Aorta (tissue), 5 donors: ENCODE data around the gene EPS15. TPM values are rescaled to one million over a fixed set of nuclear protein-coding genes. Genes with fewer than 3 reads are reported as not detected.
"Not testable (repeated sequence)": the region's sequence is repeated elsewhere in the genome, so short reads cannot be mapped to it uniquely, and the experiment has no call there.

Experiments
- ATAC-seq: fragments of 200-7000 bp; cut with Tn5 transposase; one replicate; pipeline ENCODE4 v1.9.1; 2022; ENCODE audit warnings: moderate library complexity; ENCODE audit not compliant: low FRiP score
- DNase-seq, 2 donors: peaks; one replicate each; pipeline ENCODE4 v3.0.0-alpha.2; 2020
- H3K27ac ChIP-seq, 2 donors: one replicate each; pipeline ENCODE4 v1.5.1; 2013; ENCODE audit warnings: low read length in 2 of 2, mild to moderate bottlenecking in 2 of 2, moderate library complexity in 2 of 2, control low read depth in 1 of 2, inconsistent platforms in 1 of 2, low read depth in 1 of 2
- H3K27me3 ChIP-seq, 2 donors: one replicate each; pipeline ENCODE4 v1.6.1; 2013; ENCODE audit warnings: control low read depth in 1 of 2, low read length in 1 of 2, mild to moderate bottlenecking in 1 of 2, moderate library complexity in 1 of 2; ENCODE audit not compliant: insufficient read depth in 2 of 2, control insufficient read depth in 1 of 2
- H3K36me3 ChIP-seq, 2 donors: one replicate each; pipeline ENCODE4 v1.6.1; 2013; ENCODE audit warnings: control low read depth in 1 of 2, low read length in 1 of 2, mild to moderate bottlenecking in 1 of 2; ENCODE audit not compliant: insufficient read depth in 2 of 2, control insufficient read depth in 1 of 2
- H3K4me1 ChIP-seq, 2 donors: one replicate each; pipeline ENCODE4 v1.6.1; 2013; ENCODE audit warnings: low read length in 2 of 2, control low read depth in 1 of 2, mild to moderate bottlenecking in 1 of 2, moderate library complexity in 1 of 2; ENCODE audit not compliant: insufficient read depth in 2 of 2, control insufficient read depth in 1 of 2
- H3K4me3 ChIP-seq, 2 donors: one replicate each; pipeline ENCODE4 v1.5.1; 2013; ENCODE audit warnings: low read length in 2 of 2, control low read depth in 1 of 2, mild to moderate bottlenecking in 1 of 2
- H3K9me3 ChIP-seq: one replicate; pipeline ENCODE4 v1.6.1; 2013; ENCODE audit warnings: mild to moderate bottlenecking, low read length; ENCODE audit not compliant: control insufficient read depth
- WGBS, 2 donors: extraction: QIAGEN DNeasy Blood & Tissue Kit; methylation state at CpG; one replicate each; pipeline ENCODE4 v1.1.7; 2013; 5-methylcytosine and 5-hydroxymethylcytosine counted together
- intact Hi-C, 2 donors: fragments of 100-400 bp; cut with DNase I; formaldehyde crosslinking; loops; one replicate each; pipeline versions ENCODE4 v1.14.2 to v1.15.0; 2022
- polyA plus RNA-seq, 2 donors: library from polyadenylated mRNA; stranded (reverse); fragments of 200-250 nt; gene quantifications; one replicate each; pipeline ENCODE4 v1.2.3, GENCODE V29; 2013
- total RNA-seq, 2 donors: library from RNA; stranded (reverse); fragmentation: NEBNext Ultra II Directional; extraction: Animal tissue kit (Norgen Biotek cat#: 25700); gene quantifications; one replicate each; pipeline ENCODE4 v1.2.1, GENCODE V29; 2021
- donor health status: healthy with polysubstance abuse.
- donor health status: Bipolar disorder and iron deficiency.
- donor health status: DM: no; HTN: no; CAD: no.
- donor health status: DM: no; HTN: no; CAD: no.
- donor health status: DM: yes; HTN: yes; CAD: no.

The EPS15 gene
- total and polyA plus RNA-seq, 4 donors: 24.8 to 121 (median 69.9) TPM

GRCh38 chr1:51415963-51416362 is 103.1 kb downstream of the EPS15 start:
- no peaks in the 10 kb centered on the region for H3K9me3 ChIP-seq
- peak overlapping the region in 1 of 2 donors; percentile 57 for H3K27ac ChIP-seq
- ATAC-seq (no peak), DNase-seq (no peak)
- intact Hi-C loops: no loop called here
- no peaks in the 10 kb centered on the region for H3K27me3 ChIP-seq
- peaks cover 3% of the 10 kb centered on the region in 2 donors for H3K4me1 ChIP-seq
- 61 to 69% methylated on average over 2 of the region's 2 CpGs for WGBS, 2 donors
- no peak overlapping the region for H3K4me3 ChIP-seq
- peaks cover 0 to 3% of the 10 kb centered on the region in 2 donors for H3K36me3 ChIP-seq

GRCh38 chr1:51414811-51415210 is 104.3 kb downstream of the EPS15 start:
- Histone ChIP-seq H3K4me1 (peaks cover 3% of the 10 kb centered on the region in 2 donors), H3K9me3 (no peaks in the 10 kb centered on the region), H3K36me3 (no peaks in the 10 kb centered on the region), H3K4me3 (no peak overlapping the region), H3K27ac (no peak overlapping the region), H3K27me3 (no peaks in the 10 kb centered on the region)
- intact Hi-C loops: no loop called here
- ATAC-seq (no peak), DNase-seq (no peak)

DNA sequence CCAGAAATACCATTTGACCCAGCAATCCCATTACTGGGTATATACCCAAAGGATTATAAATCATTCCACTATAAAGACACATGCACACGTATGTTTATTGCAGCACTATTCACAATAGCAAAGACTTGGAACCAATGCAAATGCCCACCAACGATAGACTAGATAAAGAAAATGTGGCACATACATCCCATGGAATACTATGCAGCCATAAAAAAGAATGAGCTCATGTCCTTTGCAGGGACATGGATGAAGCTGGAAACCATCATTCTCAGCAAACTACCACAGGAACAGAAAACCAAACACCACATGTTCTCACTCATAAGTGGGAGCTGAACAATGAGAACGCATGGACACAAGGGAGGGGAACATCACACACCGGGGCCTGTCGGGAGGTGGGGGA is 107.2 kb downstream of the EPS15 start:
- intact Hi-C loops, ATAC-seq, H3K9me3 ChIP-seq, H3K4me3 ChIP-seq, H3K4me1 ChIP-seq, DNase-seq, H3K36me3 ChIP-seq, H3K27ac ChIP-seq, H3K27me3 ChIP-seq: not testable (repeated sequence)
- 92 to 94% methylated on average over 5 of the region's 5 CpGs for WGBS, 2 donors

- Histone ChIP-seq H3K27me3 (no peaks in the 10 kb centered on the region), H3K9me3 (no peaks in the 10 kb centered on the region), H3K4me1 (peaks cover 0 to 3% of the 10 kb centered on the region in 2 donors), H3K36me3 (peaks cover under 1 to 2% of the 10 kb centered on the region in 2 donors), H3K4me3 (no peak overlapping the region), H3K27ac (no peak overlapping the region)
- intact Hi-C loops: no loop called here
- WGBS, 2 donors: 33 to 36% methylated on average over 5 of the region's 5 CpGs
- ATAC-seq (no peak), DNase-seq (no peak)
These were observed 108.3 kb downstream of the EPS15 start for GRCh38 chr1:51410568-51411460.

DNA sequence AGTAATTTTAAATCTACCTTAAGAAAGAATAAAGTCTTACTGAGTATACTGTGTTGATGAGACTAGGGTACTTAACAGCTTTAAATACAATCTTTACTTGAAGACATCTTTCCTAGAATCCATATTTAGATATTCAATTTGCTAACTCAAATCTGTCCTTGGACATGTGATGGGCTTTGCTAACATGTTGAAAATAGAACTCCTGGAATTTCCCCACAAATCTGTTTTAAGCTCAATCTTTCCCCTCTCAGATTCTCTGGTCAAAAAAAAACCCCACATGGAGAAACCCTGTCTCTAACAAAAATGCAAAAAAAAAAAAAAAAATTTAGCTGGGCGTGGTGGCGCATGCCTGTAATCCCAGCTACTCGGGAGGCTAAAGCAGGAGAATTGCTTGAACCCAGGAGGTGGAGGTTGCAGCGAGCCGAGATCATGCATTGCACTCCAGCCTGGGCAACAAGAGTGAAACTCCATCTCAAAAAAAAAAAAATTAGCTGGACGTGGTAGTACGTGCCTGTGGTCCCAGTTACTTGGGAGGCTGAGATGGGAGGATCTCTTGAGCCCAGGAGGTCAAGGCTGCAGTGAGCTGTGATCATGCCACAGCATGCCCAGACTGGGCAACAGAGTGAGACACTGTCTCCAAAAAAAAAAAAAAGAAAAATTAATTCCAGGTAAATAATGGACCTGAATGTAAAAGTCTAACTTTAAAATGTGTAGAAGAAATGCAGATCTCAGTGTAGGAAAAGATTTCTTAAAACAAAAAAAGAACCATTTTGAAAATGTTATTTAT is 109.1 kb downstream of the EPS15 start:
- H3K9me3 ChIP-seq, H3K27me3 ChIP-seq, H3K27ac ChIP-seq, H3K4me3 ChIP-seq, DNase-seq, H3K4me1 ChIP-seq, intact Hi-C loops, ATAC-seq, H3K36me3 ChIP-seq: not testable (repeated sequence)
- 83 to 89% methylated on average over 7 of the region's 7 CpGs for WGBS, 2 donors

DNA sequence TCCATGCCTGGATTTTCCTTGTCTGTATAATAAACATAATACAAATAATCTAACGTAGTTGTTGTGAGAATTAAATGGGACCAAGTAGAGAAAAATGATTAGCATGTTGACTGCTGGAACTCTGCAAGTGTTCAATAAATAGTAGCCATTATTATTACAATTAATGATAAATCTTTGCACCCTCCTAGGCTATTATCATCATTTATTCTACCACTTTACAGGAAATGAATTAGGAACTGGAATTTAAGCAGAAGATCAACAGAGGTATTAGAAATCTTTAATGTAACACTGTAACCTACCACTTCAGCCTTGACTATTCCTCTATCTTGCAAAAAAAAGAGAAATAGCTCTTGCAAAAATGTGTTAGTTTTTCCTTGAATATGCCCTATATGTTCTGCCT is 126.8 kb downstream of the EPS15 start:
- WGBS, 2 donors: 92 to 100% methylated on average over 1 of the region's 1 CpG
- no peaks in the 10 kb centered on the region for H3K36me3 ChIP-seq

DNA sequence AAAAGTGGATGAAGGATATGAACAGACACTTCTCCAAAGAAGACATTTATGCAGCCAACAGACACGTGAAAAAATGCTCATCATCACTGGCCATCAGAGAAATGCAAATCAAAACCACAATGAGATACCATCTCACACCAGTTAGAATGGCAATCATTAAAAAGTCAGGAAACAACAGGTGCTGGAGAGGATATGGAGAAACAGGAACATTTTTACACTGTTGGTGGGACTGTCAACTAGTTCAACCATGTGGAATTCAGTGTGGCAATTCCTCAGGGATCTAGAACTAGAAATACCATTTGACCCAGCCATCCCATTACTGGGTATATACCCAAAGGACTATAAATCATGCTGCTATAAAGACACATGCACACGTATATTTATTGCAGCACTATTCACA is 128.4 kb downstream of the EPS15 start:
- H3K9me3 ChIP-seq, H3K36me3 ChIP-seq, intact Hi-C loops, H3K27ac ChIP-seq, H3K4me1 ChIP-seq, H3K4me3 ChIP-seq, H3K27me3 ChIP-seq, DNase-seq, ATAC-seq: not testable (repeated sequence)
- 70 to 89% methylated on average over 1 of the region's 2 CpGs for WGBS, 2 donors

More for the DNA sequence above, 126.8 kb downstream of the EPS15 start:
- no peaks in the 10 kb centered on the region for H3K9me3 ChIP-seq
- DNase-seq (no peak), ATAC-seq (no peak)
- intact Hi-C loops: no loop called here
- no peak overlapping the region for H3K4me3 ChIP-seq
- no peaks in the 10 kb centered on the region for H3K27me3 ChIP-seq
- no peak overlapping the region for H3K27ac ChIP-seq
- H3K4me1 ChIP-seq: no peaks in the 10 kb centered on the region

DNA sequence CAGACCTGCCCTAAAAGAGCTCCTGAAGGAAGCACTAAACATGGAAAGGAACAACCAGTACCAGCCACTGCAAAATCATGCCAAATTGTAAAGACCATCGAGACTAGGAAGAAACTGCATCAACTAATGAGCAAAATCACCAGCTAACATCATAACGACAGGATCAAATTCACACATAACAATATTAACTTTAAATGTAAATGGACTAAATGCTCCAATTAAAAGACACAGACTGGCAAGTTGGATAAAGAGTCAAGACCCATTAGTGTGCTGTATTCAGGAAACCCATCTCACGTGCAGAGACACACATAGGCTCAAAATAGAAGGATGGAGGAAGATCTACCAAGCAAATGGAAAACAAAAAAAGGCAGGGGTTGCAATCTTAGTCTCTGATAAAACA is 131.8 kb downstream of the EPS15 start:
- H3K27ac ChIP-seq, ATAC-seq, H3K36me3 ChIP-seq, H3K27me3 ChIP-seq, intact Hi-C loops, H3K4me1 ChIP-seq, H3K9me3 ChIP-seq, H3K4me3 ChIP-seq, DNase-seq: not testable (repeated sequence)
- WGBS, 2 donors: 78 to 80% methylated on average over 2 of the region's 3 CpGs
